HS-5 (cell line): ENCODE results near the gene RAB22A.

Experiments used
- DNase-seq: peaks from one replicate; pipeline ENCODE4 v3.0.0-alpha.2; 2012; ENCODE audit warnings: low read depth

The RAB22A gene

GRCh38 chr20:58309591-58310290 is at the start of gene RAB22A:
Gene RAB22A, plus strand, starts transcription at chr20:58309715. Its CDS starts 262 bp downstream, at chr20:58309977.
- no peak for DNase-seq

- no peak for DNase-seq
Measured at GRCh38 chr20:58260006-58260405, 49.5 kb upstream of the RAB22A start.

GRCh38 chr20:58261660-58262059 is 47.9 kb upstream of the RAB22A start:
- no peak for DNase-seq

GRCh38 chr20:58264271-58264670 is 45.2 kb upstream of the RAB22A start:
- no peak for DNase-seq

- no peak for DNase-seq
Measured at GRCh38 chr20:58267389-58268215, 41.9 kb upstream of the RAB22A start.

GRCh38 chr20:58268421-58268821 is 41.1 kb upstream of the RAB22A start:
- DNase-seq, result no peak

GRCh38 chr20:58268936-58269619 is 40.4 kb upstream of the RAB22A start:
- no peak for DNase-seq

GRCh38 chr20:58271606-58272351 is 37.7 kb upstream of the RAB22A start:
- no peak for DNase-seq

GRCh38 chr20:58274384-58274783 is 35.1 kb upstream of the RAB22A start:
- no peak for DNase-seq

GRCh38 chr20:58277107-58277506 is 32.4 kb upstream of the RAB22A start:
- no peak for DNase-seq

GRCh38 chr20:58277578-58278472 is 31.7 kb upstream of the RAB22A start:
- DNase-seq, result no peak

- no peak for DNase-seq
Measured at GRCh38 chr20:58286729-58287128, 22.8 kb upstream of the RAB22A start.

GRCh38 chr20:58287638-58288037 is 21.9 kb upstream of the RAB22A start:
- DNase-seq, result no peak

- no peak for DNase-seq
Measured at GRCh38 chr20:58289143-58289542, 20.4 kb upstream of the RAB22A start.

GRCh38 chr20:58293453-58293852 is 16.1 kb upstream of the RAB22A start:
- no peak for DNase-seq

GRCh38 chr20:58294497-58295455 is 14.7 kb upstream of the RAB22A start:
- DNase-seq, result no peak

GRCh38 chr20:58296051-58296837 is 13.3 kb upstream of the RAB22A start:
- no peak for DNase-seq

- DNase-seq, result no peak
Measured at GRCh38 chr20:58297394-58297793, 12.1 kb upstream of the RAB22A start.

GRCh38 chr20:58300321-58300720 is 9.2 kb upstream of the RAB22A start:
- DNase-seq, result no peak
